ENCODE data around the gene CUL1. TPM values are rescaled to one million over a fixed set of nuclear protein-coding genes. Genes with fewer than 3 reads are reported as not detected.

Gene CUL1
- total and polyA plus RNA-seq, 11 donors = 17.5 to 58.3 (median 43.6) TPM

- 75 to 82% (median 79%) methylated on average over 4 of the region's 4 CpGs for WGBS, 4 donors
- TF ChIP-seq POLR2A (IDR thresholded peaks at IDR 0.05) = no peak
- TF ChIP-seq CTCF (IDR thresholded peaks at IDR 0.05) = no peak
- ATAC-seq (no peak), DNase-seq (no peak)
- Histone ChIP-seq H3K27ac (no peak overlapping the region), H3K4me1 (no peaks in the 10 kb centered on the region), H3K4me3 (no peak overlapping the region), H3K36me3 (peaks cover 0 to 79% (median 21%) of the 10 kb centered on the region in 9 donors), H3K9me3 (no peaks in the 10 kb centered on the region), H3K27me3 (no peaks in the 10 kb centered on the region)
- intact Hi-C loops (cut with DNase I) = no loop called here
These were observed 113.2 kb downstream of the CUL1 start for GRCh38 chr7:148811892-148812291.

- H3K4me3 ChIP-seq = no peak overlapping the region
- DNase-seq = no peak
- no peaks in the 10 kb centered on the region for H3K27me3 ChIP-seq
- no peaks in the 10 kb centered on the region for H3K4me1 ChIP-seq
- intact Hi-C loops (cut with DNase I) = no loop called here
- TF ChIP-seq CTCF (IDR thresholded peaks at IDR 0.05) = no peak
- no peak for TF ChIP-seq POLR2A (IDR thresholded peaks at IDR 0.05)
- no peak for ATAC-seq
- no peak overlapping the region for H3K27ac ChIP-seq
- no peaks in the 10 kb centered on the region for H3K9me3 ChIP-seq
- WGBS, 4 donors = 93 to 95% (median 94%) methylated on average over 9 of the region's 9 CpGs
- peaks cover 0 to 82% (median 8%) of the 10 kb centered on the region in 9 donors for H3K36me3 ChIP-seq
These were observed 115.2 kb downstream of the CUL1 start for GRCh38 chr7:148813890-148814289.

GRCh38 chr7:148814922-148815559 lies 116.3 kb downstream of the CUL1 start:
- Histone ChIP-seq H3K4me1 (no peaks in the 10 kb centered on the region), H3K36me3 (peaks cover 0 to 82% (median 3%) of the 10 kb centered on the region in 9 donors), H3K9me3 (no peaks in the 10 kb centered on the region), H3K27ac (no peak overlapping the region), H3K4me3 (no peak overlapping the region), H3K27me3 (no peaks in the 10 kb centered on the region)
- WGBS, 4 donors = 83 to 89% (median 85%) methylated on average over 10 of the region's 10 CpGs
- DNase-seq (no peak), ATAC-seq (no peak)
- intact Hi-C loops (cut with DNase I) = no loop called here
- TF ChIP-seq POLR2A (IDR thresholded peaks at IDR 0.05) (no peak), CTCF (IDR thresholded peaks at IDR 0.05) (no peak)

GRCh38 chr7:148815612-148816011 lies 116.9 kb downstream of the CUL1 start:
- DNase-seq (no peak), ATAC-seq (no peak)
- Histone ChIP-seq H3K9me3 (no peaks in the 10 kb centered on the region), H3K4me1 (no peaks in the 10 kb centered on the region), H3K27me3 (no peaks in the 10 kb centered on the region), H3K27ac (no peak overlapping the region), H3K4me3 (no peak overlapping the region), H3K36me3 (peaks cover 0 to 78% (median 3%) of the 10 kb centered on the region in 9 donors)
- TF ChIP-seq CTCF (IDR thresholded peaks at IDR 0.05) (no peak), POLR2A (IDR thresholded peaks at IDR 0.05) (no peak)
- intact Hi-C loops (cut with DNase I) = no loop called here
- WGBS, 4 donors = 92 to 93% (median 92%) methylated on average over 3 of the region's 3 CpGs
